ENCODE results near the gene PTGIS.
A peak's percentile ranks its signal among the peaks of the same experiment; 100 is the strongest.

The PTGIS gene

GRCh38 chr20:49523767-49524360, 44.1 kb downstream of the PTGIS start:
- DNase-seq = no peak

- no peak for DNase-seq
Observed at GRCh38 chr20:49521356-49521755, 46.6 kb downstream of the PTGIS start.

- DNase-seq = no peak
Observed at GRCh38 chr20:49519777-49520359, 48.1 kb downstream of the PTGIS start.

- DNase-seq = no peak
Observed at GRCh38 chr20:49519212-49519712, 48.7 kb downstream of the PTGIS start.

- DNase-seq = no peak
Observed at GRCh38 chr20:49518576-49518975, 49.4 kb downstream of the PTGIS start.

GRCh38 chr20:49517805-49518100, 50.2 kb downstream of the PTGIS start:
- no peak for DNase-seq

GRCh38 chr20:49516916-49517804, 50.8 kb downstream of the PTGIS start:
- no peak for DNase-seq

- DNase-seq = no peak
Observed at GRCh38 chr20:49515586-49515985, 52.4 kb downstream of the PTGIS start.

GRCh38 chr20:49513517-49513916, 54.4 kb downstream of the PTGIS start:
- no peak for DNase-seq

- DNase-seq = no peak
Observed at GRCh38 chr20:49513009-49513408, 54.9 kb downstream of the PTGIS start.

- no peak for DNase-seq
Observed at GRCh38 chr20:49511788-49512525, 56.0 kb downstream of the PTGIS start.

GRCh38 chr20:49510562-49511122, 57.3 kb downstream of the PTGIS start:
- DNase-seq = no peak

GRCh38 chr20:49508435-49509199, 59.3 kb downstream of the PTGIS start:
- DNase-seq = peak; percentile 38

- no peak for DNase-seq
Observed at GRCh38 chr20:49507741-49508434, 60.0 kb downstream of the PTGIS start.

- DNase-seq = peak; percentile 20
Observed at GRCh38 chr20:49505518-49505917, 62.4 kb downstream of the PTGIS start.

GRCh38 chr20:49503176-49503575, 64.8 kb downstream of the PTGIS start:
- DNase-seq = no peak

- no peak for DNase-seq
Observed at GRCh38 chr20:49501917-49502316, 66.0 kb downstream of the PTGIS start.

GRCh38 chr20:49497398-49497669, 70.6 kb downstream of the PTGIS start:
- no peak for DNase-seq

- no peak for DNase-seq
Observed at GRCh38 chr20:49496553-49497397, 71.2 kb downstream of the PTGIS start.

- DNase-seq = no peak
Observed at GRCh38 chr20:49496043-49496442, 71.9 kb downstream of the PTGIS start.

GRCh38 chr20:49490689-49491088, 77.2 kb downstream of the PTGIS start:
- no peak for DNase-seq

All from suppressor macrophage treated with lipopolysaccharide for 4 hours (primary cell).